A549 (cell line): Measurements from ENCODE around the gene NHLRC1. TPM values are rescaled to one million over a fixed set of nuclear protein-coding genes. Genes with fewer than 3 reads are reported as not detected.

Experiments used
- ATAC-seq, 2 experiments: fragments of 200-7000 bp in 1 of 2; fragments of >200 bp in 1 of 2; cut with Nextera tagmentation in 1 of 2; cut with Tn5 transposase in 1 of 2; 3 replicates each; pipeline versions ENCODE4 v1.8.0 to v1.9.1; 2018 to 2020; ENCODE audit warnings: mild to moderate bottlenecking in 1 of 2, moderate library complexity in 1 of 2
- CTCF ChIA-PET: fragments of 300-600 bp; sonication (Branson Sonifier 250); formaldehyde crosslinking; extraction: SDS; loops from one replicate; lab custom pipeline; 2021; ENCODE audit warnings: antibody characterized with exemption, inconsistent platforms; lab: Yijun Ruan, JAX
- POLR2A ChIA-PET: fragments of 350-600 bp; formaldehyde crosslinking; extraction: SDS; loops from one replicate; lab custom pipeline; 2021; ENCODE audit warnings: antibody characterized with exemption, inconsistent platforms; lab: Yijun Ruan, JAX
- DNase-seq, 2 experiments: peaks; one replicate each; pipeline versions ENCODE4 v3.0.0 to v3.0.0-alpha.2; 2011 to 2016; ENCODE audit warnings: low read depth in 1 of 2, low spot score in 1 of 2
- FAIRE-seq: peaks from 2 replicates; lab custom pipeline; 2011; peaks lifted over from hg19 to GRCh38; lab: Jason Lieb, UNC
- H3K27ac ChIP-seq, 2 experiments: fragments of >200 bp; sonication (Bioruptor Twin); formaldehyde crosslinking; 3 replicates each; pipeline ENCODE4 v1.5.1; 2016 to 2017
- H3K4me1 ChIP-seq: fragments of >200 bp; sonication (Bioruptor Twin); formaldehyde crosslinking; 3 replicates; pipeline ENCODE4 v1.6.1; 2016
- H3K4me2 ChIP-seq: fragments of >200 bp; sonication (Bioruptor Twin); formaldehyde crosslinking; 3 replicates; pipeline ENCODE4 v1.6.1; 2016
- H3K4me3 ChIP-seq: fragments of >200 bp; sonication (Bioruptor Twin); formaldehyde crosslinking; 3 replicates; pipeline ENCODE4 v1.5.1; 2016
- H3K9me3 ChIP-seq: fragments of >200 bp; sonication (Bioruptor Twin); formaldehyde crosslinking; 3 replicates; pipeline ENCODE4 v1.6.1; 2016
- CEBPB ChIP-seq, 2 experiments: fragments of >200 bp in 1 of 2; sonication (Bioruptor Twin) in 1 of 2; formaldehyde crosslinking in 1 of 2; IDR thresholded peaks; 2 replicates each; pipeline ENCODE4 v1.6.1; 2012 to 2016
- EHF ChIP-seq: fragments of 250-450 bp; sonication (Bioruptor Pico); IDR thresholded peaks from 2 replicates; pipeline ENCODE4 v1.5.0; 2020; ENCODE audit warnings: mild to moderate bottlenecking
- ESRRA ChIP-seq: fragments of 150-350 bp; IDR thresholded peaks from 2 replicates; pipeline ENCODE4 v1.6.1; 2014; ENCODE audit warnings: mild to moderate bottlenecking, low read length, borderline replicate concordance
- FOSB ChIP-seq: fragments of 250-450 bp; sonication (Bioruptor Pico); IDR thresholded peaks from 2 replicates; pipeline ENCODE4 v1.5.0; 2020; ENCODE audit warnings: mild to moderate bottlenecking, moderate library complexity
- FOXS1 ChIP-seq: fragments of 250-450 bp; sonication (Bioruptor Pico); IDR thresholded peaks from 2 replicates; pipeline ENCODE4 v1.5.0; 2020; ENCODE audit warnings: mild to moderate bottlenecking, moderate library complexity
- HOXA7 ChIP-seq: fragments of 250-450 bp; sonication (Bioruptor Pico); IDR thresholded peaks from 2 replicates; pipeline ENCODE4 v1.5.0; 2020; ENCODE audit warnings: mild to moderate bottlenecking, moderate library complexity
- HOXB13 ChIP-seq: fragments of 250-450 bp; sonication (Bioruptor Pico); IDR thresholded peaks from 2 replicates; pipeline ENCODE4 v1.5.0; 2020; ENCODE audit warnings: low read depth, mild to moderate bottlenecking, moderate library complexity
- HOXB5 ChIP-seq: fragments of 250-450 bp; sonication (Bioruptor Pico); IDR thresholded peaks from 2 replicates; pipeline ENCODE4 v1.5.0; 2020; ENCODE audit warnings: mild to moderate bottlenecking, moderate library complexity
- KDM5A ChIP-seq: fragments of 200-600 bp; sonication (generic); IDR thresholded peaks from 2 replicates; pipeline ENCODE4 v1.6.1; 2016; ENCODE audit warnings: antibody characterized with exemption, mild to moderate bottlenecking
- MAX ChIP-seq: IDR thresholded peaks from 2 replicates; pipeline ENCODE4 v1.6.1; 2012
- MYC ChIP-seq: IDR thresholded peaks from 2 replicates; pipeline ENCODE4 v1.6.1; 2012; ENCODE audit warnings: mild to moderate bottlenecking, inconsistent platforms, low read length, improper control_type of control experiment, borderline replicate concordance
- NR3C1 ChIP-seq: fragments of >200 bp; sonication (Bioruptor Twin); formaldehyde crosslinking; IDR thresholded peaks from 3 replicates; pipeline ENCODE4 v1.6.1; 2017
- POLR2A ChIP-seq: IDR thresholded peaks from 2 replicates; pipeline ENCODE4 v1.6.1; 2012; ENCODE audit warnings: mild to moderate bottlenecking, low read length
- RARB ChIP-seq: fragments of 250-450 bp; sonication (Bioruptor Pico); IDR thresholded peaks from 2 replicates; pipeline ENCODE4 v1.8.0; 2021; ENCODE audit warnings: mild to moderate bottlenecking, moderate library complexity
- REST ChIP-seq: fragments of 200-600 bp; sonication (generic); IDR thresholded peaks from 2 replicates; pipeline ENCODE4 v1.6.1; 2016; ENCODE audit warnings: antibody characterized with exemption, mild to moderate bottlenecking, moderate library complexity
- RFX5 ChIP-seq: fragments of 450-650 bp; IDR thresholded peaks from 2 replicates; pipeline ENCODE4 v1.7.1; 2014; ENCODE audit warnings: antibody characterized with exemption, mild to moderate bottlenecking, moderate library complexity
- RNF2 ChIP-seq: fragments of 200-600 bp; sonication (generic); IDR thresholded peaks from 2 replicates; pipeline ENCODE4 v1.6.1; 2016; ENCODE audit warnings: low read depth, mild to moderate bottlenecking, antibody characterized with exemption, moderate library complexity, borderline replicate concordance
- TP53 ChIP-seq: fragments of 250-450 bp; sonication (Bioruptor Pico); IDR thresholded peaks from 2 replicates; pipeline ENCODE4 v1.5.0; 2021; ENCODE audit warnings: mild to moderate bottlenecking, moderate library complexity
- ZC3H11A ChIP-seq: fragments of 450-650 bp; IDR thresholded peaks from 2 replicates; pipeline ENCODE4 v1.6.1; 2014; ENCODE audit warnings: antibody characterized with exemption, mild to moderate bottlenecking
- ZFP36 ChIP-seq: fragments of 450-650 bp; IDR thresholded peaks from 2 replicates; pipeline ENCODE4 v1.6.1; 2014; ENCODE audit warnings: borderline replicate concordance; ENCODE audit not compliant: partially characterized antibody
- WGBS: methylation state at CpG from one replicate; pipeline ENCODE4 v1.1.6; 2017; ENCODE audit errors: missing lambda C conversion rate; 5-methylcytosine and 5-hydroxymethylcytosine counted together
- polyA plus RNA-seq, 4 experiments: library from polyadenylated mRNA; depleted of rRNA in 3 of 4; stranded (reverse); fragments of >200 nt; fragmentation: RNase III in 1 of 4; extraction: RNeasy Plus Mini Kit Qiagen cat#74134 plus additional on column Dnase treatment in 1 of 4; gene quantifications; 2 replicates in 3 of 4; 3 replicates in 1 of 4; pipeline ENCODE4 v1.2.3, GENCODE V29; 2011 to 2017
- TF ChIP-seq, protein P1 (sequence below): fragments of >200 bp; sonication (Bioruptor Twin); formaldehyde crosslinking; IDR thresholded peaks from 3 replicates; pipeline ENCODE4 v1.5.1; 2016
- TF ChIP-seq, protein P2 (sequence below): fragments of >200 bp; sonication (Bioruptor Twin); formaldehyde crosslinking; IDR thresholded peaks from 2 replicates; pipeline ENCODE4 v1.6.1; 2016

Gene NHLRC1
- polyA plus RNA-seq, 2 of the 4 experiments (the other 2 are of a cell fraction), result 1.7 to 3.1 TPM

DNA sequence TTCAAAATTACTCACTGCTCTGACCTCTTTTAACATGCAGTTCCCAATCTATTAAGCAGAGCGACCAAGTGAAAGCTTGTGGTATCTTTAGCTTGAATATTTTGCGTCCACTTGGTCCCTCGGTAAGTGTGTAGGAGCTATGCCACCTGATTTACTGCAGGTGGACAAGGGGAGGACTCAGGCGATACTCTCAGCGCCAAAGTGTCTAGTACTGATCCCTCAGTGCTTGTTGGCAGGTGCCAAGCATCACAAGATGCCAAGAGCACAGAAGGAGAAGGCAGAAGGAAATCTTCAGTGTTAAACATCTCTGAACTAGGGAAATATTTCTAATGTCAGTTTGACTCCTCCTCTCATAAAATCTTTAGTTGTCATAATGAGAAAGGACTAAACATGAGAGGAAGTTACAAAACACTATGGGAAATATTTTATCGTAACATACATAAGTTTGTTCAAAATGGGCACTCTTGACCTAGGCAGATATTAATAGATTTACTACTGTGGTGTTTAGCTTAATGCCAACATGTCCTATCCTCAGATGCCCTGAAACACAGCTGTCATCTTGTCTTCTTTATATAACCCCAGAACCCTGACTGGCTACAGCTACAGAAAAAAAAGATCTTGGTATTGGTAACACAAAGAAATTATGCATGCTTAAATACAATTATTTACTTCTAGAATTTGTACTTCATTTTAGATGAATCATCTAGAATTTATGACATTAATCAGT is 19.5 kb downstream of the NHLRC1 start:
- ATAC-seq (no peak), FAIRE-seq (no peak), DNase-seq (no peak)
- H3K4me2 ChIP-seq, result no peak overlapping the region
- WGBS, result 71% methylated on average over 6 of the region's 6 CpGs
- CTCF ChIA-PET, result no interaction called here
- no peak overlapping the region for H3K4me3 ChIP-seq
- H3K27ac ChIP-seq, result no peak overlapping the region
- no peak for TF ChIP-seq MAX
- TF ChIP-seq POLR2A, result no peak
- no peak for TF ChIP-seq FOSB (CRISPR knock-in tag)
- TF ChIP-seq TP53, result no peak
- no peak for TF ChIP-seq MYC
- TF ChIP-seq RARB (CRISPR knock-in tag), result no peak
- TF ChIP-seq, protein P1, sequence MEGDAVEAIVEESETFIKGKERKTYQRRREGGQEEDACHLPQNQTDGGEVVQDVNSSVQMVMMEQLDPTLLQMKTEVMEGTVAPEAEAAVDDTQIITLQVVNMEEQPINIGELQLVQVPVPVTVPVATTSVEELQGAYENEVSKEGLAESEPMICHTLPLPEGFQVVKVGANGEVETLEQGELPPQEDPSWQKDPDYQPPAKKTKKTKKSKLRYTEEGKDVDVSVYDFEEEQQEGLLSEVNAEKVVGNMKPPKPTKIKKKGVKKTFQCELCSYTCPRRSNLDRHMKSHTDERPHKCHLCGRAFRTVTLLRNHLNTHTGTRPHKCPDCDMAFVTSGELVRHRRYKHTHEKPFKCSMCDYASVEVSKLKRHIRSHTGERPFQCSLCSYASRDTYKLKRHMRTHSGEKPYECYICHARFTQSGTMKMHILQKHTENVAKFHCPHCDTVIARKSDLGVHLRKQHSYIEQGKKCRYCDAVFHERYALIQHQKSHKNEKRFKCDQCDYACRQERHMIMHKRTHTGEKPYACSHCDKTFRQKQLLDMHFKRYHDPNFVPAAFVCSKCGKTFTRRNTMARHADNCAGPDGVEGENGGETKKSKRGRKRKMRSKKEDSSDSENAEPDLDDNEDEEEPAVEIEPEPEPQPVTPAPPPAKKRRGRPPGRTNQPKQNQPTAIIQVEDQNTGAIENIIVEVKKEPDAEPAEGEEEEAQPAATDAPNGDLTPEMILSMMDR, result no peak
- TF ChIP-seq KDM5A, result no peak
- TF ChIP-seq RNF2, result no peak
- no peak for TF ChIP-seq ESRRA
- TF ChIP-seq HOXA7 (CRISPR knock-in tag), result no peak
- TF ChIP-seq FOXS1 (CRISPR knock-in tag), result no peak
- TF ChIP-seq EHF (CRISPR knock-in tag), result no peak
- no peak for TF ChIP-seq ZC3H11A
- peaks cover 10% of the 10 kb centered on the region for H3K9me3 ChIP-seq
- no peaks in the 10 kb centered on the region for H3K4me1 ChIP-seq
- POLR2A ChIA-PET, result no interaction called here

GRCh38 chr6:18101873-18102272 is 20.6 kb downstream of the NHLRC1 start:
- 92% methylated on average over 2 of the region's 2 CpGs for WGBS
- no peak for TF ChIP-seq HOXB13 (CRISPR knock-in tag)
- TF ChIP-seq NR3C1, result no peak
- no peak for TF ChIP-seq HOXB5 (CRISPR knock-in tag)
- TF ChIP-seq RFX5, result no peak
- TF ChIP-seq MYC, result no peak
- no peak for TF ChIP-seq FOSB (CRISPR knock-in tag)
- no peak for TF ChIP-seq ZFP36
- no peak for TF ChIP-seq CEBPB (IDR thresholded peaks at IDR 0.05)
- TF ChIP-seq POLR2A, result no peak
- TF ChIP-seq REST, result no peak
- TF ChIP-seq, protein P2, sequence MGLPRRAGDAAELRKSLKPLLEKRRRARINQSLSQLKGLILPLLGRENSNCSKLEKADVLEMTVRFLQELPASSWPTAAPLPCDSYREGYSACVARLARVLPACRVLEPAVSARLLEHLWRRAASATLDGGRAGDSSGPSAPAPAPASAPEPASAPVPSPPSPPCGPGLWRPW, result no peak
- peaks cover 3% of the 10 kb centered on the region; the same call in 1 of the 3 replicates for H3K9me3 ChIP-seq
- CTCF ChIA-PET, result no interaction called here
- no peak for ATAC-seq
- no peak overlapping the region for H3K4me3 ChIP-seq
- H3K4me1 ChIP-seq, result no peaks in the 10 kb centered on the region
- no peak for FAIRE-seq
- no peak for DNase-seq
- POLR2A ChIA-PET, result no interaction called here
- H3K4me2 ChIP-seq, result no peak overlapping the region
- no peak overlapping the region for H3K27ac ChIP-seq
